ENCODE results near the gene TCFL5. TPM values are rescaled to one million over a fixed set of nuclear protein-coding genes. Genes with fewer than 3 reads are reported as not detected.
A peak's percentile ranks its signal among the peaks of the same experiment; 100 is the strongest.

TCFL5 gene
- total and polyA plus RNA-seq, 2 donors (not counting 3 experiments of a cell fraction or from before 2014, with no cell fraction given): 4.4 to 11.1 TPM

DNA sequence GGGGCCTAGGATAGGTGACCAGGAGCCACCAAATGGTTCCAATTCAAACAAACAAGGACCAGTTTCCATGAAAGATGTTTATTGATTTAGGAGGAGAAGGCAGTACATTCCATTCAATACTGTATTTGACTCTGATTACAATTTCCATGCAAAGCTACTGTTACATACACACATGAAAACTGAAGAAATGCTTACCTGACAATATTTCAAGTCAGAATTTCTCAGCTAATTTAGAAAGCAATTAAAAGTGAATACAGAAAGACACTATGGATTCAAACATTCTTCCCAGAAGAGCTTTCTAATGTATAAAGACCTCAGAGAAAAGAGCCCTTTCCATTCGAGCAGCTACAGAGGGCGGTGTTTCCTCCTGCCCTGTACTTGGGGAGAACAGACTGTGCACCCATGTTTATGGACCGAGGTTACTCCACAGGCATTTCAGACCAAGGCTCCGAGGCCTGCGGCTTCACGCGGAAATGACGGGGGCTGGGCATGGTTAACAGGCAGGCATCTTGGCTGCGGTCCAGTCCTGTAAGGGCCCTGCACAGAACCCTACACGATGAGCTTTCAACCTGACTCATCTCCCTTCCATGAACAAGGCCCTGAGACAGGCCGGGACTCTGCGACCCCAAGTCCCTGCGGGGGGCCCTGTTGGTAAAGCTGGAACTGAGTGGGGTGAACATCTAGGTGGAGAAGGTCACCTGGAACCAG, 25.7 kb upstream of the TCFL5 start:
- no peaks in the 10 kb centered on the region for H3K4me1 ChIP-seq (ENCODE audit: control insufficient read depth, extremely low read depth, insufficient read depth, low read length)
- TF ChIP-seq POLR2A (IDR thresholded peaks at IDR 0.05; ENCODE audit: low read depth, low read length) (no peak), JUN (IDR thresholded peaks at IDR 0.05; ENCODE audit: borderline replicate concordance, insufficient read depth, insufficient read length, low read depth) (no peak)
- TF ChIP-seq, protein P1, sequence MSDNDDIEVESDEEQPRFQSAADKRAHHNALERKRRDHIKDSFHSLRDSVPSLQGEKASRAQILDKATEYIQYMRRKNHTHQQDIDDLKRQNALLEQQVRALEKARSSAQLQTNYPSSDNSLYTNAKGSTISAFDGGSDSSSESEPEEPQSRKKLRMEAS (IDR thresholded peaks at IDR 0.05; ENCODE audit: insufficient read depth, insufficient read length): no peak
- POLR2A ChIA-PET: no interaction called here
- DNase-seq (ENCODE audit: low read depth, low spot score) (peak; percentile 23), FAIRE-seq (no peak)
- CTCF ChIA-PET: interaction anchor here (0.6 to 4.7 kb wide), 5 partner anchors 10 to 65 kb away, joined by 3 to 30 read pairs (median 4); no protein-coding TSS in a partner anchor
- H3K4me2 ChIP-seq (ENCODE audit: insufficient read depth, low read length): no peak overlapping the region
- intact Hi-C loops (cut with micrococcal nuclease): no loop called here
- dilution Hi-C loops (cut with MboI; ENCODE audit: extremely low pct_ligation_motif_present, low sequenced_read_pairs): no loop called here
- no peak overlapping the region for H3K9ac ChIP-seq (replicated peaks; ENCODE audit: extremely low read depth, insufficient read depth, low read length)
- no peak overlapping the region for H2AFZ ChIP-seq (ENCODE audit: low read depth, low read length)
- no peaks in the 10 kb centered on the region for H3K9me1 ChIP-seq (replicated peaks; ENCODE audit: control insufficient read depth, extremely low read depth, insufficient read depth, low read length)
- peaks cover 20 to 45% of the 10 kb centered on the region in 2 experiments for H3K36me3 ChIP-seq (ENCODE audit: control insufficient read depth in 2 of 2, extremely low read depth in 1 of 2, insufficient read depth in 2 of 2, low read length in 2 of 2)
- H3K9me3 ChIP-seq (replicated peaks; ENCODE audit: control insufficient read depth, insufficient read depth, low read length): no peaks in the 10 kb centered on the region
- no TSS peak for BruUV-seq (replicated peaks)
- H3K27me3 ChIP-seq (ENCODE audit: control insufficient read depth in 2 of 2, insufficient read depth in 2 of 2, low read length in 2 of 2): no peaks in the 10 kb centered on the region
- no peak overlapping the region for H3K4me3 ChIP-seq (replicated peaks in 1 of 3; ENCODE audit: insufficient read depth in 1 of 3, low read depth in 1 of 3, low read length in 3 of 3)
- no peaks in the 10 kb centered on the region for H4K20me1 ChIP-seq (replicated peaks; ENCODE audit: control insufficient read depth, extremely low read depth, insufficient read depth, low read length)
- no peaks in the 10 kb centered on the region for H3K79me2 ChIP-seq (ENCODE audit: control insufficient read depth, insufficient read depth, low read length)
- H3K27ac ChIP-seq (ENCODE audit: insufficient read depth, low read depth, low read length): no peak overlapping the region

DNA sequence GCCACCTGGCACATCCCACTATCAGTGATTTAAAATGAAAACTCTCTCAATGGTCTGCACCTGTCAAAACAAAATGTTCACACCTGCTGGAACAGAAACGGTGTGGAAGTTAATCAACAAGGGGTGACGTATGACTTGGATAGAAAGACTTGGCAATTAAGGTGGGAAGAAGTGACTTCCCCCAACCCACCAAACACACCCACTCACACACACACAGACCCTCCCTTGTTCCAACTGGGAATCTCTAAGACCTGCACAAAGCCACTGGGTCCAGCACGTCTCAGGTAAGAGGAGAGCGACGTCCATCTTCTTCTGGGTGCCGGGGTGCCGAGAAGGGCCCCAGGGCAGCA, 25.1 kb upstream of the TCFL5 start:
- no peak for FAIRE-seq
- Histone ChIP-seq H4K20me1 (replicated peaks; ENCODE audit: control insufficient read depth, extremely low read depth, insufficient read depth, low read length) (no peaks in the 10 kb centered on the region), H3K36me3 (ENCODE audit: control insufficient read depth in 2 of 2, extremely low read depth in 1 of 2, insufficient read depth in 2 of 2, low read length in 2 of 2) (peaks cover 20 to 43% of the 10 kb centered on the region in 2 experiments), H3K9ac (replicated peaks; ENCODE audit: extremely low read depth, insufficient read depth, low read length) (no peak overlapping the region), H3K4me2 (ENCODE audit: insufficient read depth, low read length) (no peak overlapping the region), H3K4me3 (replicated peaks in 1 of 3; ENCODE audit: insufficient read depth in 1 of 3, low read depth in 1 of 3, low read length in 3 of 3) (no peak overlapping the region), H3K27me3 (ENCODE audit: control insufficient read depth in 2 of 2, insufficient read depth in 2 of 2, low read length in 2 of 2) (no peaks in the 10 kb centered on the region), H2AFZ (ENCODE audit: low read depth, low read length) (no peak overlapping the region), H3K79me2 (ENCODE audit: control insufficient read depth, insufficient read depth, low read length) (no peaks in the 10 kb centered on the region), H3K27ac (ENCODE audit: insufficient read depth, low read depth, low read length) (no peak overlapping the region), H3K4me1 (ENCODE audit: control insufficient read depth, extremely low read depth, insufficient read depth, low read length) (no peaks in the 10 kb centered on the region), H3K9me1 (replicated peaks; ENCODE audit: control insufficient read depth, extremely low read depth, insufficient read depth, low read length) (no peaks in the 10 kb centered on the region), H3K9me3 (replicated peaks; ENCODE audit: control insufficient read depth, insufficient read depth, low read length) (no peaks in the 10 kb centered on the region)
- DNase-seq (ENCODE audit: low read depth, low spot score): no peak
- dilution Hi-C loops (cut with MboI; ENCODE audit: extremely low pct_ligation_motif_present, low sequenced_read_pairs) (no loop called here), intact Hi-C loops (cut with micrococcal nuclease) (no loop called here)
- CTCF ChIA-PET: interaction anchor here (0.9 to 4.7 kb wide), 3 partner anchors 11 to 15 kb away, joined by 4 to 30 read pairs (median 7); no protein-coding TSS in a partner anchor
- no peak for TF ChIP-seq POLR2AphosphoS5 (IDR thresholded peaks at IDR 0.05; ENCODE audit: insufficient read depth, low read depth, low read length)
- TF ChIP-seq FOS (IDR thresholded peaks at IDR 0.05; ENCODE audit: borderline replicate concordance, insufficient read depth, low read length): no peak
- POLR2A ChIA-PET: no interaction called here
- no TSS peak for BruUV-seq (replicated peaks)

All from endothelial cell of umbilical vein (primary cell).